Uterus (tissue), 4 donors: Measurements from ENCODE around the gene EXOC4. TPM values are rescaled to one million over a fixed set of nuclear protein-coding genes. Genes with fewer than 3 reads are reported as not detected.

ENCODE experiments used
- DNase-seq, 2 donors: peaks; one replicate each; pipeline ENCODE4 v3.0.0-alpha.2; 2019 to 2020
- H3K27ac ChIP-seq, 2 donors: fragments of 200-600 bp; sonication (generic); 1 replicate in 1 of 2; 2 replicates in 1 of 2; pipeline ENCODE4 v1.5.1; 2016 to 2018
- H3K27me3 ChIP-seq, 2 donors: fragments of 200-600 bp; sonication (generic); one replicate each; pipeline ENCODE4 v1.5.1; 2018 to 2019; ENCODE audit warnings: control low read depth in 1 of 2
- H3K36me3 ChIP-seq, 2 donors: fragments of 200-600 bp; sonication (generic); one replicate each; pipeline ENCODE4 v1.5.1; 2019; ENCODE audit warnings: control low read depth in 1 of 2
- H3K4me1 ChIP-seq, 2 donors: fragments of 200-600 bp; sonication (generic); one replicate each; pipeline ENCODE4 v1.5.1; 2018 to 2019; ENCODE audit warnings: control low read depth in 1 of 2
- H3K4me3 ChIP-seq, 2 donors: fragments of 200-600 bp; sonication (generic); 1 replicate in 1 of 2; 2 replicates in 1 of 2; pipeline ENCODE4 v1.5.1; 2018 to 2019; ENCODE audit warnings: mild to moderate bottlenecking in 1 of 2
- H3K9me3 ChIP-seq, 2 donors: fragments of 200-600 bp; sonication (generic); one replicate each; pipeline ENCODE4 v1.5.1; 2019; ENCODE audit warnings: control low read depth in 1 of 2
- POLR2A ChIP-seq, 2 donors: fragments of 450-650 bp; IDR thresholded peaks; one replicate each; pipeline ENCODE4 v1.6.1; 2016; ENCODE audit warnings: antibody characterized with exemption in 2 of 2, mild to moderate bottlenecking in 1 of 2, moderate library complexity in 1 of 2
- intact Hi-C: fragments of 100-400 bp; cut with DNase I; formaldehyde crosslinking; loops from one replicate; pipeline ENCODE4 v1.15.1; 2023; ENCODE audit warnings: low total_unique reads
- total RNA-seq, 4 donors: library from RNA; depleted of rRNA in 3 of 4; stranded (reverse); fragments of >200 nt in 3 of 4; gene quantifications; one replicate each; pipeline versions ENCODE4 v1.1.0 to v1.2.4, GENCODE V29; 2014 to 2023
- TF ChIP-seq, protein P1 (sequence below), 4 experiments: fragments of 200-600 bp in 2 of 4; fragments of 450-650 bp in 2 of 4; sonication (generic) in 2 of 4; IDR thresholded peaks; one replicate each; pipeline ENCODE4 v1.5.1; 2016 to 2019; ENCODE audit warnings: antibody characterized with exemption in 4 of 4, mild to moderate bottlenecking in 2 of 4, moderate library complexity in 1 of 4
- donor health status: DM: yes; HTN: yes; CAD: no.

Gene EXOC4
- total RNA-seq, 4 donors from 2014 or later = 27.2 to 126 (median 65.4) TPM

DNA sequence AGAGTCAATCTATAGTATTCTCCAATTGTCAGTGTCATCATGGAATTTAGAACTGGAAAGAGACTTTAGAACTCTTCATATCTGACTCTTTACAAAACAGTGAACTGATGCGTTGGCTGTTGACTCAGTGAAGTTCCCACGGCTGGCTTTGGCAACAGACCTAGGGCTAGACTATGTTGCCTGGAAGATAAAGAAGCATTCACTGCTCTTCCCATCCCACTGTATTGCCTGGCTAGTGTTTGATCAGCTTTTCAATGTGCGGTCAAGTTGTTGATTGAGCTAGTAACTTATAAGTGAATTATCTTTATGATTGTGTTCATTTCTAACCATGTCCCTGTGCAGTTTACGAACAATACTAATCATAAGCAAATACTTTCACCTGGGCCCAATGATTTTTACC is 508.6 kb downstream of the EXOC4 start:
- Histone ChIP-seq H3K4me1 (no peaks in the 10 kb centered on the region), H3K27me3 (no peaks in the 10 kb centered on the region), H3K27ac (no peak overlapping the region), H3K4me3 (no peak overlapping the region), H3K36me3 (no peaks in the 10 kb centered on the region), H3K9me3 (no peaks in the 10 kb centered on the region)
- no peak for TF ChIP-seq POLR2A (IDR thresholded peaks at IDR 0.05)
- TF ChIP-seq, protein P1, sequence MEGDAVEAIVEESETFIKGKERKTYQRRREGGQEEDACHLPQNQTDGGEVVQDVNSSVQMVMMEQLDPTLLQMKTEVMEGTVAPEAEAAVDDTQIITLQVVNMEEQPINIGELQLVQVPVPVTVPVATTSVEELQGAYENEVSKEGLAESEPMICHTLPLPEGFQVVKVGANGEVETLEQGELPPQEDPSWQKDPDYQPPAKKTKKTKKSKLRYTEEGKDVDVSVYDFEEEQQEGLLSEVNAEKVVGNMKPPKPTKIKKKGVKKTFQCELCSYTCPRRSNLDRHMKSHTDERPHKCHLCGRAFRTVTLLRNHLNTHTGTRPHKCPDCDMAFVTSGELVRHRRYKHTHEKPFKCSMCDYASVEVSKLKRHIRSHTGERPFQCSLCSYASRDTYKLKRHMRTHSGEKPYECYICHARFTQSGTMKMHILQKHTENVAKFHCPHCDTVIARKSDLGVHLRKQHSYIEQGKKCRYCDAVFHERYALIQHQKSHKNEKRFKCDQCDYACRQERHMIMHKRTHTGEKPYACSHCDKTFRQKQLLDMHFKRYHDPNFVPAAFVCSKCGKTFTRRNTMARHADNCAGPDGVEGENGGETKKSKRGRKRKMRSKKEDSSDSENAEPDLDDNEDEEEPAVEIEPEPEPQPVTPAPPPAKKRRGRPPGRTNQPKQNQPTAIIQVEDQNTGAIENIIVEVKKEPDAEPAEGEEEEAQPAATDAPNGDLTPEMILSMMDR (IDR thresholded peaks at IDR 0.05) = no peak
- intact Hi-C loops = no loop called here
- no peak for DNase-seq

DNA sequence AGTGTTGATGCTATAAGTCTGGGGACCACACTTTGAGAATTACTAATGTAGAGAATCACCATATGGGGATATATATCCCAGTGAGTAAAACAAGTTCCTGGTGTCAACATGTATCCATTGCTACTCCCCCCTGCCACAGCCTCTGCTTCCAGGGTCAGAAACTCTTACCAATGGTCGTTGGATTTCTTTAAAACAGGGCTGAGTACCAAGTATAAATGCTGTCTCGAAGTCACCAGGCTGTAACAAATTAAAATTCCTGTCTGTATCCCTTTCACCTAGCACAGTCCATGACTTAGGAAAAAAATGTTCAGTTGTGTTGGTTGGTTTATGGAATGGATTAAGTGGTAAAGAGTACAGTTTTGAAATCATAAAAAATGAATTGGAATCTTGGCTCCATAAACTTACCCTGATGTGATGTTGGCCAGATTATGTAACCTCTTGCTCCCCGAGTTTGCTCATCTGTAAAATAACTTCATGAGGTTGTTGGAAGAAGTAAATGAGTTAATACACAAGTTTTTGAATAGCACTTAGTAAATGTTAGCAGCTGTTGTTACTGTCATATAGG is 510.3 kb downstream of the EXOC4 start:
- Histone ChIP-seq H3K9me3 (no peaks in the 10 kb centered on the region), H3K36me3 (no peaks in the 10 kb centered on the region), H3K4me1 (no peaks in the 10 kb centered on the region), H3K27me3 (no peaks in the 10 kb centered on the region), H3K27ac (no peak overlapping the region), H3K4me3 (no peak overlapping the region)
- intact Hi-C loops = no loop called here
- DNase-seq = no peak
- no peak for TF ChIP-seq POLR2A (IDR thresholded peaks at IDR 0.05)
- TF ChIP-seq, protein P1 (IDR thresholded peaks at IDR 0.05) = no peak

GRCh38 chr7:133769668-133770067 is 516.8 kb downstream of the EXOC4 start:
- Histone ChIP-seq H3K4me3 (no peak overlapping the region), H3K9me3 (no peaks in the 10 kb centered on the region), H3K4me1 (no peaks in the 10 kb centered on the region), H3K27me3 (no peaks in the 10 kb centered on the region), H3K27ac (no peak overlapping the region), H3K36me3 (no peaks in the 10 kb centered on the region)
- intact Hi-C loops = no loop called here
- DNase-seq = no peak
- TF ChIP-seq, protein P1 (IDR thresholded peaks at IDR 0.05) = no peak
- TF ChIP-seq POLR2A (IDR thresholded peaks at IDR 0.05) = no peak

GRCh38 chr7:133770863-133771492 is 518.1 kb downstream of the EXOC4 start:
- intact Hi-C loops = no loop called here
- H3K4me3 ChIP-seq = no peak overlapping the region
- H3K9me3 ChIP-seq = no peaks in the 10 kb centered on the region
- no peak for DNase-seq
- H3K27ac ChIP-seq = no peak overlapping the region
- no peaks in the 10 kb centered on the region for H3K4me1 ChIP-seq
- no peak for TF ChIP-seq POLR2A (IDR thresholded peaks at IDR 0.05)
- H3K36me3 ChIP-seq = no peaks in the 10 kb centered on the region
- no peaks in the 10 kb centered on the region for H3K27me3 ChIP-seq

DNA sequence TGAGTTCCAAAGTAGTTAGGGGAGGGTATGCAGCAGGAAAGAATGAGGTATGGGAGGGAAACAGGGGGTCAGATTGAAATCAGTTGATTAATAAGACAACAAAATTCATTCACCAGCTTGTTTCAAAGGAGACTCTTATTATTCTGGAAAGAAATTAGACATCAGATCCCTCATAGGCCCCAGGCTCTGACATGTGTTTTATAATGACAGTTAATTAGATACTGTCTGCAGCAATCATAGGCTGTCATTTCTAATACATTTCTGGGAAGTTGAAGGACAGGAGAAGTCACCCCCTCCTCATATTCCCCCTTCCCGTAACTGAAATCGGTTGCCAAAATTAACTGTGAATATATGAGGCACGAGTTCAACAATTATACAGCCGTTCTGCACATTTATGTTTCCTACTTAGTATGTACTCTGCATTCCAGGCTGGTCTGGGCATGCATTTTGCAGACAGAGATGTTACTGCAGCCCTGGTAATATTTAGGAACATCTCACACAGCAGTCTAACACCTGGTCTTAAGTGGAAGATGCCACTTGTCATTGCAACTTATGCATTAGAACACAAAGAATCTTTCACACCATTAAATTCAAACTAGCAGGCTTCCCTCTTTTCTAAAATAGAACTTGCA is 519.0 kb downstream of the EXOC4 start:
- intact Hi-C loops = no loop called here
- no peaks in the 10 kb centered on the region for H3K36me3 ChIP-seq
- H3K27ac ChIP-seq = no peak overlapping the region
- no peaks in the 10 kb centered on the region for H3K4me1 ChIP-seq
- H3K4me3 ChIP-seq = no peak overlapping the region
- H3K9me3 ChIP-seq = no peaks in the 10 kb centered on the region
- no peaks in the 10 kb centered on the region for H3K27me3 ChIP-seq
- DNase-seq = no peak
- no peak for TF ChIP-seq POLR2A (IDR thresholded peaks at IDR 0.05)
- TF ChIP-seq, protein P1 (IDR thresholded peaks at IDR 0.05) = no peak
